Natural killer cell (primary cell): ENCODE data around the gene ZFR. TPM values are rescaled to one million over a fixed set of nuclear protein-coding genes. Genes with fewer than 3 reads are reported as not detected.
A peak's percentile ranks its signal among the peaks of the same experiment; 100 is the strongest.
"Not testable (repeated sequence)": the region's sequence is repeated elsewhere in the genome, so short reads cannot be mapped to it uniquely, and the experiment has no call there.

ENCODE experiments used
- ATAC-seq, 3 donors: fragments of 150-1000 bp in 2 of 3; fragments of 200-7000 bp in 1 of 3; cut with Tn5 transposase; 1 replicate in 1 of 3; 2 replicates in 2 of 3; pipeline ENCODE4 v1.10.0; 2021; ENCODE audit warnings: mild to moderate bottlenecking in 2 of 3, moderate library complexity in 2 of 3
- DNase-seq, 2 donors: peaks; one replicate each; pipeline versions ENCODE4 v3.0.0 to v3.0.0-alpha.2; 2013 to 2021; ENCODE audit warnings: mixed read lengths in 1 of 2
- H3K27ac ChIP-seq: one replicate; pipeline ENCODE4 v1.5.1; 2013; ENCODE audit warnings: mild to moderate bottlenecking, low read length
- H3K27me3 ChIP-seq: one replicate; pipeline ENCODE4 v1.6.1; 2013; ENCODE audit warnings: low read length; ENCODE audit not compliant: control insufficient read depth, insufficient read depth
- H3K36me3 ChIP-seq: one replicate; pipeline ENCODE4 v1.6.1; 2013; ENCODE audit warnings: low read length; ENCODE audit not compliant: control insufficient read depth, insufficient read depth
- H3K4me1 ChIP-seq: one replicate; pipeline ENCODE4 v1.6.1; 2013; ENCODE audit warnings: low read length; ENCODE audit not compliant: control insufficient read depth, insufficient read depth
- H3K4me3 ChIP-seq: one replicate; pipeline ENCODE4 v1.5.1; 2013; ENCODE audit warnings: low read length
- H3K9me3 ChIP-seq: one replicate; pipeline ENCODE4 v1.6.1; 2013; ENCODE audit warnings: low read length; ENCODE audit not compliant: control insufficient read depth, insufficient read depth
- H3K27ac Mint-ChIP-seq, 2 donors: one replicate each; pipeline ENCODE4 v1.8.0; 2022; ENCODE audit warnings: mild to moderate bottlenecking in 2 of 2, mixed read lengths in 2 of 2, moderate library complexity in 1 of 2
- H3K27me3 Mint-ChIP-seq, 2 donors: one replicate each; pipeline ENCODE4 v1.8.0; 2022; ENCODE audit warnings: low read depth in 2 of 2, mixed read lengths in 2 of 2
- H3K36me3 Mint-ChIP-seq: one replicate; pipeline ENCODE4 v1.8.0; 2022; ENCODE audit warnings: mixed read lengths
- H3K4me1 Mint-ChIP-seq, 2 donors: one replicate each; pipeline ENCODE4 v1.8.0; 2022; ENCODE audit warnings: mixed read lengths in 2 of 2
- H3K4me3 Mint-ChIP-seq: one replicate; pipeline ENCODE4 v1.8.0; 2022; ENCODE audit warnings: mild to moderate bottlenecking, moderate library complexity, mixed read lengths
- H3K9me3 Mint-ChIP-seq, 2 donors: one replicate each; pipeline ENCODE4 v1.8.0; 2022; ENCODE audit warnings: mixed read lengths in 2 of 2
- WGBS: methylation state at CpG from one replicate; pipeline ENCODE4 v1.1.7; 2013; ENCODE audit warnings: missing lambda C conversion rate; ENCODE audit not compliant: insufficient coverage; 5-methylcytosine and 5-hydroxymethylcytosine counted together
- intact Hi-C: fragments of 100-400 bp; cut with micrococcal nuclease; formaldehyde crosslinking; loops from one replicate; pipeline ENCODE4 v1.14.2; 2022
- total RNA-seq, 4 donors: library from RNA; stranded (reverse); fragments of 120-200 nt in 1 of 4; gene quantifications; one replicate each; pipeline versions ENCODE4 v1.2.3 to v1.2.4, GENCODE V29; 2013 to 2022
- TF ChIP-seq, protein P1 (sequence below): fragments of 200-600 bp; IDR thresholded peaks from one replicate; pipeline ENCODE4 v1.8.0; 2022; ENCODE audit warnings: antibody characterized with exemption

Gene ZFR
- total RNA-seq, 3 donors from 2014 or later (not counting 1 experiment from before 2014, with no cell fraction given): 62.7 to 70.8 (median 62.7) TPM

GRCh38 chr5:32435383-32435782 lies 9.2 kb downstream of the ZFR start:
- Histone ChIP-seq H3K36me3 (no peaks in the 10 kb centered on the region), H3K27ac (no peak overlapping the region), H3K4me1 (peaks cover 8% of the 10 kb centered on the region), H3K9me3 (no peaks in the 10 kb centered on the region), H3K4me3 (no peak overlapping the region), H3K27me3 (no peaks in the 10 kb centered on the region)
- no peaks in the 10 kb centered on the region for H3K9me3 Mint-ChIP-seq
- ATAC-seq (no peak), DNase-seq (no peak)
- H3K27me3 Mint-ChIP-seq: no peaks in the 10 kb centered on the region
- WGBS: no CpG with 5 or more reads among the region's 3 CpGs
- no peak overlapping the region for H3K4me3 Mint-ChIP-seq
- TF ChIP-seq, protein P1, sequence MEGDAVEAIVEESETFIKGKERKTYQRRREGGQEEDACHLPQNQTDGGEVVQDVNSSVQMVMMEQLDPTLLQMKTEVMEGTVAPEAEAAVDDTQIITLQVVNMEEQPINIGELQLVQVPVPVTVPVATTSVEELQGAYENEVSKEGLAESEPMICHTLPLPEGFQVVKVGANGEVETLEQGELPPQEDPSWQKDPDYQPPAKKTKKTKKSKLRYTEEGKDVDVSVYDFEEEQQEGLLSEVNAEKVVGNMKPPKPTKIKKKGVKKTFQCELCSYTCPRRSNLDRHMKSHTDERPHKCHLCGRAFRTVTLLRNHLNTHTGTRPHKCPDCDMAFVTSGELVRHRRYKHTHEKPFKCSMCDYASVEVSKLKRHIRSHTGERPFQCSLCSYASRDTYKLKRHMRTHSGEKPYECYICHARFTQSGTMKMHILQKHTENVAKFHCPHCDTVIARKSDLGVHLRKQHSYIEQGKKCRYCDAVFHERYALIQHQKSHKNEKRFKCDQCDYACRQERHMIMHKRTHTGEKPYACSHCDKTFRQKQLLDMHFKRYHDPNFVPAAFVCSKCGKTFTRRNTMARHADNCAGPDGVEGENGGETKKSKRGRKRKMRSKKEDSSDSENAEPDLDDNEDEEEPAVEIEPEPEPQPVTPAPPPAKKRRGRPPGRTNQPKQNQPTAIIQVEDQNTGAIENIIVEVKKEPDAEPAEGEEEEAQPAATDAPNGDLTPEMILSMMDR: no peak
- intact Hi-C loops: no loop called here
- H3K27ac Mint-ChIP-seq: peak overlapping the region in 1 of 2 donors; percentile 41
- H3K4me1 Mint-ChIP-seq: peaks cover 42% of the 10 kb centered on the region in 2 donors
- H3K36me3 Mint-ChIP-seq: no peaks in the 10 kb centered on the region

GRCh38 chr5:32434221-32434620 lies 10.3 kb downstream of the ZFR start:
- no peak overlapping the region for H3K4me3 Mint-ChIP-seq
- intact Hi-C loops: no loop called here
- H3K27ac Mint-ChIP-seq: peak overlapping the region; percentile 16 to 43
- TF ChIP-seq, protein P1: no peak
- Histone ChIP-seq H3K27me3 (no peaks in the 10 kb centered on the region), H3K4me1 (peaks cover 8% of the 10 kb centered on the region), H3K9me3 (no peaks in the 10 kb centered on the region), H3K4me3 (no peak overlapping the region), H3K36me3 (peaks cover 3% of the 10 kb centered on the region), H3K27ac (no peak overlapping the region)
- H3K27me3 Mint-ChIP-seq: no peaks in the 10 kb centered on the region
- no peaks in the 10 kb centered on the region for H3K36me3 Mint-ChIP-seq
- DNase-seq (no peak), ATAC-seq (no peak)
- no CpG with 5 or more reads among the region's 1 CpG for WGBS
- no peaks in the 10 kb centered on the region for H3K9me3 Mint-ChIP-seq
- H3K4me1 Mint-ChIP-seq: peaks cover 51 to 54% of the 10 kb centered on the region in 2 donors

DNA sequence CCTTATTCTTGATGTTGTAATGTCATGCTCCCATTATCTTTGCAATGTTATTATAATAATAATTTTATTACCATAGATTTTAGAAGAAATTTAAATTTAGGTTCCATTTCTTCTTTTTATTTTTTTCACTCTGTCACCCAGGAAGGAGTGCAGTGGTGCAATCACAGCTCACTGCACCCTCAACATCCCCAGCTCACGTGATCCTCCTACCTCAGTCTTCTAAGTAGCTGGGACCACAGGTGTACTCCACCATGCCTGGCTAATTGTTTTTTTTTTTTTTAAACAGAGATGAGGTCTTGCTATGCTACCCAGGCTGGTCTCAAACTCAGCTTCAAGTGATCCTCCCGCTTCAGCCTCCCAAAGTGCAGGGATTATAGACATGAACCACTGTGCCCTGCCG lies 11.9 kb downstream of the ZFR start:
- H3K36me3 Mint-ChIP-seq: peaks cover under 1% of the 10 kb centered on the region
- ATAC-seq (no peak), DNase-seq (no peak)
- H3K4me3 Mint-ChIP-seq: no peak overlapping the region
- Histone ChIP-seq H3K4me3 (no peak overlapping the region), H3K27me3 (no peaks in the 10 kb centered on the region), H3K4me1 (peaks cover 8% of the 10 kb centered on the region), H3K27ac (no peak overlapping the region), H3K9me3 (no peaks in the 10 kb centered on the region), H3K36me3 (peaks cover 3% of the 10 kb centered on the region)
- H3K27ac Mint-ChIP-seq: no peak overlapping the region
- intact Hi-C loops: no loop called here
- H3K4me1 Mint-ChIP-seq: peaks cover 58 to 60% of the 10 kb centered on the region in 2 donors
- no peaks in the 10 kb centered on the region for H3K27me3 Mint-ChIP-seq
- WGBS: 88% methylated on average over 2 of the region's 3 CpGs
- TF ChIP-seq, protein P1: no peak
- H3K9me3 Mint-ChIP-seq: no peaks in the 10 kb centered on the region

GRCh38 chr5:32430825-32431224 lies 13.7 kb downstream of the ZFR start:
- H3K4me3 Mint-ChIP-seq, H3K9me3 ChIP-seq, H3K27me3 ChIP-seq, H3K27me3 Mint-ChIP-seq, H3K9me3 Mint-ChIP-seq, H3K27ac ChIP-seq, H3K36me3 ChIP-seq, intact Hi-C loops, H3K4me1 ChIP-seq, H3K4me3 ChIP-seq, DNase-seq, ATAC-seq: not testable (repeated sequence)
- 93% methylated on average over 3 of the region's 4 CpGs for WGBS
- peaks cover 13% of the 10 kb centered on the region for H3K36me3 Mint-ChIP-seq
- peaks cover 68% of the 10 kb centered on the region in 2 donors for H3K4me1 Mint-ChIP-seq
- peak overlapping the region; percentile 23 to 72 for H3K27ac Mint-ChIP-seq
